ENCODE measurements around the gene ALLC.

- TF ChIP-seq EZH2 (IDR thresholded peaks at IDR 0.05; ENCODE audit: insufficient read depth, poor library complexity, severe bottlenecking), result no peak
- no peak for TF ChIP-seq EZH2phosphoT487 (IDR thresholded peaks at IDR 0.05; ENCODE audit: insufficient read depth, low read depth)
Observed at GRCh38 chr2:3659447-3660432, 1.7 kb downstream of the ALLC start.
